Measurements from ENCODE around the gene SLC27A4. TPM values are rescaled to one million over a fixed set of nuclear protein-coding genes. Genes with fewer than 3 reads are reported as not detected.

Gene SLC27A4
- total and polyA plus RNA-seq, 2 donors from 2014 or later = 29.3 to 58.7 TPM

GRCh38 chr9:128405780-128406171, 65.4 kb downstream of the SLC27A4 start:
- H3K9me3 ChIP-seq (ENCODE audit: control insufficient read depth in 2 of 3, insufficient read depth in 1 of 3, low read length in 3 of 3) = no peaks in the 10 kb centered on the region
- FAIRE-seq = no peak
- TF ChIP-seq, protein P1, sequence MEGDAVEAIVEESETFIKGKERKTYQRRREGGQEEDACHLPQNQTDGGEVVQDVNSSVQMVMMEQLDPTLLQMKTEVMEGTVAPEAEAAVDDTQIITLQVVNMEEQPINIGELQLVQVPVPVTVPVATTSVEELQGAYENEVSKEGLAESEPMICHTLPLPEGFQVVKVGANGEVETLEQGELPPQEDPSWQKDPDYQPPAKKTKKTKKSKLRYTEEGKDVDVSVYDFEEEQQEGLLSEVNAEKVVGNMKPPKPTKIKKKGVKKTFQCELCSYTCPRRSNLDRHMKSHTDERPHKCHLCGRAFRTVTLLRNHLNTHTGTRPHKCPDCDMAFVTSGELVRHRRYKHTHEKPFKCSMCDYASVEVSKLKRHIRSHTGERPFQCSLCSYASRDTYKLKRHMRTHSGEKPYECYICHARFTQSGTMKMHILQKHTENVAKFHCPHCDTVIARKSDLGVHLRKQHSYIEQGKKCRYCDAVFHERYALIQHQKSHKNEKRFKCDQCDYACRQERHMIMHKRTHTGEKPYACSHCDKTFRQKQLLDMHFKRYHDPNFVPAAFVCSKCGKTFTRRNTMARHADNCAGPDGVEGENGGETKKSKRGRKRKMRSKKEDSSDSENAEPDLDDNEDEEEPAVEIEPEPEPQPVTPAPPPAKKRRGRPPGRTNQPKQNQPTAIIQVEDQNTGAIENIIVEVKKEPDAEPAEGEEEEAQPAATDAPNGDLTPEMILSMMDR (IDR thresholded peaks at IDR 0.05; ENCODE audit: borderline replicate concordance, extremely low read depth, insufficient read depth) = no peak
- no peaks in the 10 kb centered on the region for H3K36me3 ChIP-seq (ENCODE audit: control insufficient read depth in 2 of 3, insufficient read depth in 3 of 3, low read length in 3 of 3)
- no peaks in the 10 kb centered on the region for H3K4me1 ChIP-seq (ENCODE audit: control insufficient read depth in 2 of 3, insufficient read depth in 2 of 3, low read depth in 1 of 3, low read length in 3 of 3)
- no peak for DNase-seq
- H3K27me3 ChIP-seq (ENCODE audit: control insufficient read depth, insufficient read depth, low read length) = no peaks in the 10 kb centered on the region
- H3K9ac ChIP-seq (ENCODE audit: low read length in 3 of 3) = no peak overlapping the region
- H3K27ac ChIP-seq (ENCODE audit: low read depth in 2 of 2, low read length in 2 of 2) = no peak overlapping the region
- intact Hi-C loops (cut with DNase I) = no loop called here
- H3K4me3 ChIP-seq (ENCODE audit: low read length in 3 of 3) = no peak overlapping the region

GRCh38 chr9:128406848-128407391, 66.6 kb downstream of the SLC27A4 start:
- Histone ChIP-seq H3K36me3 (ENCODE audit: control insufficient read depth in 2 of 3, insufficient read depth in 3 of 3, low read length in 3 of 3) (no peaks in the 10 kb centered on the region), H3K4me1 (ENCODE audit: control insufficient read depth in 2 of 3, insufficient read depth in 2 of 3, low read depth in 1 of 3, low read length in 3 of 3) (no peaks in the 10 kb centered on the region), H3K9ac (ENCODE audit: low read length in 3 of 3) (no peak overlapping the region), H3K9me3 (ENCODE audit: control insufficient read depth in 2 of 3, insufficient read depth in 1 of 3, low read length in 3 of 3) (no peaks in the 10 kb centered on the region), H3K27ac (ENCODE audit: low read depth in 2 of 2, low read length in 2 of 2) (no peak overlapping the region), H3K4me3 (ENCODE audit: low read length in 3 of 3) (no peak overlapping the region), H3K27me3 (ENCODE audit: control insufficient read depth, insufficient read depth, low read length) (no peaks in the 10 kb centered on the region)
- intact Hi-C loops (cut with DNase I) = no loop called here
- no peak for DNase-seq
- no peak for FAIRE-seq
- TF ChIP-seq, protein P1 (IDR thresholded peaks at IDR 0.05; ENCODE audit: borderline replicate concordance, extremely low read depth, insufficient read depth) = no peak

GRCh38 chr9:128408963-128409431, 68.7 kb downstream of the SLC27A4 start:
- Histone ChIP-seq H3K9ac (ENCODE audit: low read length in 3 of 3) (no peak overlapping the region), H3K4me1 (ENCODE audit: control insufficient read depth in 2 of 3, insufficient read depth in 2 of 3, low read depth in 1 of 3, low read length in 3 of 3) (no peaks in the 10 kb centered on the region), H3K4me3 (ENCODE audit: low read length in 3 of 3) (no peak overlapping the region), H3K36me3 (ENCODE audit: control insufficient read depth in 2 of 3, insufficient read depth in 3 of 3, low read length in 3 of 3) (no peaks in the 10 kb centered on the region), H3K27ac (ENCODE audit: low read depth in 2 of 2, low read length in 2 of 2) (no peak overlapping the region), H3K27me3 (ENCODE audit: control insufficient read depth, insufficient read depth, low read length) (no peaks in the 10 kb centered on the region), H3K9me3 (ENCODE audit: control insufficient read depth in 2 of 3, insufficient read depth in 1 of 3, low read length in 3 of 3) (no peaks in the 10 kb centered on the region)
- intact Hi-C loops (cut with DNase I) = no loop called here
- DNase-seq (peak in 3 of 5 donors; percentile 33 to 51 (median 49)), FAIRE-seq (no peak)
- TF ChIP-seq, protein P1 (IDR thresholded peaks at IDR 0.05; ENCODE audit: borderline replicate concordance, extremely low read depth, insufficient read depth) = no peak

GRCh38 chr9:128409450-128409849, 69.1 kb downstream of the SLC27A4 start:
- DNase-seq (no peak), FAIRE-seq (no peak)
- H3K9ac ChIP-seq (ENCODE audit: low read length in 3 of 3) = no peak overlapping the region
- H3K4me3 ChIP-seq (ENCODE audit: low read length in 3 of 3) = no peak overlapping the region
- no peaks in the 10 kb centered on the region for H3K36me3 ChIP-seq (ENCODE audit: control insufficient read depth in 2 of 3, insufficient read depth in 3 of 3, low read length in 3 of 3)
- H3K27ac ChIP-seq (ENCODE audit: low read depth in 2 of 2, low read length in 2 of 2) = no peak overlapping the region
- intact Hi-C loops (cut with DNase I) = no loop called here
- TF ChIP-seq, protein P1 (IDR thresholded peaks at IDR 0.05; ENCODE audit: borderline replicate concordance, extremely low read depth, insufficient read depth) = no peak
- H3K4me1 ChIP-seq (ENCODE audit: control insufficient read depth in 2 of 3, insufficient read depth in 2 of 3, low read depth in 1 of 3, low read length in 3 of 3) = no peaks in the 10 kb centered on the region
- no peaks in the 10 kb centered on the region for H3K9me3 ChIP-seq (ENCODE audit: control insufficient read depth in 2 of 3, insufficient read depth in 1 of 3, low read length in 3 of 3)
- no peaks in the 10 kb centered on the region for H3K27me3 ChIP-seq (ENCODE audit: control insufficient read depth, insufficient read depth, low read length)

Data from kidney (tissue), 14 donors.